Stimulated activated naive CD4-positive, alpha-beta T cell treated with Interleukin-2 at 50 U/mL for 16 hours (primary cell): Measurements from ENCODE around the gene PSME2.
A peak's percentile ranks its signal among the peaks of the same experiment; 100 is the strongest.

ENCODE experiments used
- DNase-seq: peaks from one replicate; lab custom pipeline; 2025; lab: John Stamatoyannopoulos, UW

Gene PSME2

DNA sequence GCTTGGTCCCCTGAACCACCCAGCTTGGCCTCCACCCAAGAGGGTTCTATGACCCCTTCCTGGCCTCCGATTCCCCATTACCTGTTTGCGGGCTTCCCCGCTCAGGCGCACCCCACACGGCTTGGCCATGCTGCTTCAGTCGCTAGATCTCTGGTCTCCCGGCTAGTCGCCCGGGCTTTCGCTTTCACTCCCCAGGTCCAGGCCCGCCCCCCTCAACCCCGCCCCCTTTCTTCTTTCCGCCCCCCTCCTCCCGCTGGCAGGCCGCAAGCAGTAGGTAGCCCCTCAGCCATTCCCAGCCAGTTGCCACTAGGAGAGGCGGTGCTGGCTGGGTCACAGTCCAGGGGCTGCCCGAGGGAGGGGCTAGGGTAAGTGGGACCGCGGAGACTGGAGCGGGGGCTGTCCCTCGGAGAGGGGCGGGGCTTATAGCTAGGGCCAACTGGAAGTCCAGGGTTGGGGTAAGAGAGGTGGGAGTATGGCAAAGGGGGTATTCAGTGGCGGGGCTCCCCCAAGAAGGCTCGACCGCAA, at the start of gene PSME2:
Gene PSME2 (minus strand): TSS at position 158 of the 525 bp plus-strand sequence. CDS start 29 bp downstream, at position 129.
- peak; percentile 86 for DNase-seq

DNA sequence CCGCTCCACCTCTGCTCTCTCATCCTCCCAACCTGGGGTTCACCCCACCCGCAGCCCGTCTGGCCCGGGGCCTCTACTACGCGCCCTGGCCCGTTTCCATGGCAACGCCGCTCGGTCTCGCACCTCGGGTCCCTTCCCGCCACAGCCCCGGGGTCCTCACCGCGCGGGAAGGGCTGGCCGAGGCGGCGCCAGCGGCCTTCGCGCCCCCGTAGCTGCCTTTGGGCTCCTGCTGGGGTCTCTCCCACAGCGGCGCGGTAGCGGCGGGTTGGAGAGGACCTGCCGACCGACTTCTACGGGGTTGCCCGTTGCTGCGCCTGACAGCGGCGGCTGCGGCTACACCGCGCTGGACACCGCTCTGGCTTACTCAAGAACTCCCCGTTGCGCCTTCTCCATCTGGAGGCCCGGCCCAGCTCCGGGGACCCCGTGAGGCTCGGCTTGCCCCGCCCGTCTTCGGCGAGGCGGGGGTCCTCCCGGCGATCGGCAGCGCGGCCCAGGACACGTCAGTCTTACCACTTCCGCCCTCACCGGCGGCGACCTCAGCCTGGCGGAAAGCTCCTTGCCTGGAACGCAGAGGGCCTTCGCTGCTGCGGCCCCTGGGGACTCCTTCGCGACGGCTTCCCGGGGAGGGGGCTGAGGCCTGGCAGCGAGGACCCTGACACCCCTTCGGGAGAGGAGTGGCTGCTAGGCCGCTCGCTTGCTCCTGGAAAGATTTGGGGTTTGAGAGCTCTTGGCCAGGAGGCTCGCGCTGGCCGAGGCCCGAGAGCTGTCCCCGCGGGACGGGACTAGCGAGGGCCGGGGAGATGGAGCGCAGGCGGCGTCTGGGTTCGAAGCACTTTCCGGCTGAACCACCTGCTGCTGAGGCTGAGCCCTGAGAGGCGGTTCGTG, 49.0 kb upstream of the PSME2 start, which contains the start of gene TM9SF1:
Gene TM9SF1 (minus strand): TSS at position 256 of the 885 bp plus-strand sequence. CDS start 422 bp downstream, outside the sequence.
- peak; percentile 87 for DNase-seq

- no peak for DNase-seq
These were observed 48.4 kb upstream of the PSME2 start for GRCh38 chr14:24194873-24195185.

GRCh38 chr14:24194186-24194872, 47.9 kb upstream of the PSME2 start:
- no peak for DNase-seq

DNA sequence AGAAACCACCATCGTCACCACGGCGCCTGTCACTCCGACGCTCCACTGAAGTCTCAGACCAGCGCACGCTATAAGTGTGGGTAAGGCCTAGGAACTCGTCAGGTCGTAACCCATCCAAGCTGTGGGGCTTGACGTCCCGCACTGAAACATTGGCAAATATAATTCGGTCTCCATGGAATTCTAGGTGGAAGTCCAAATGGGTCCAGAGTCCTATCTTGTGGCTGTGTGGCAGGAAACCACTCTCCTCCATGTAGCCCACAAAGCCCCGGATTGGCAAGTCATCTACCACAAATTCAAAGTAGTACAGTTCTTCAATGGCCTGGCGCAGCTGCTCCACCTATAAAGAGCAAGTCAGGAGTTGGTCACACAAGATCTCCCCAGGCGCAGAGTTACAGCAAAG, 46.5 kb upstream of the PSME2 start:
- no peak for DNase-seq

DNA sequence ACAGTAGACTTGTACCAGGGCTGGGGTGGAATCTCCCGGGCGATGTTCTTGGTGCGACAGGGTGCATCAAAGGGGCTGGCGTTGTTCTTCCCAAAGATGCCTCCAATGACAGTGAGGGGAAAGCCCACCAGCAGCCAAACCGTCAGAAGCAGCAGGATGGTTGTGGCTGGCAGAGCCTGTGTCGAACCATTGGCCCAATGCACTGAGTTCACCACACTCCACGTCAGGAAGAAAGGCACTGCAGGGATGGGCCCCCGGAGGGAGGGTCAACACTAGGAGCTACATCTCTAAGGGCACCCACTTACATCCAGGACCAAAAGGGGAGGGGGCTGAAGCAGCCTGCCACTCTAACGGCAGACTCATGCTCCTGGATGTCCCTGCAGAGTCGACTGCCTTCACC, 44.0 kb upstream of the PSME2 start:
- no peak for DNase-seq

GRCh38 chr14:24189460-24189859, 43.0 kb upstream of the PSME2 start:
- no peak for DNase-seq

- DNase-seq, result no peak
These were observed 42.6 kb upstream of the PSME2 start for GRCh38 chr14:24189059-24189375.

DNA sequence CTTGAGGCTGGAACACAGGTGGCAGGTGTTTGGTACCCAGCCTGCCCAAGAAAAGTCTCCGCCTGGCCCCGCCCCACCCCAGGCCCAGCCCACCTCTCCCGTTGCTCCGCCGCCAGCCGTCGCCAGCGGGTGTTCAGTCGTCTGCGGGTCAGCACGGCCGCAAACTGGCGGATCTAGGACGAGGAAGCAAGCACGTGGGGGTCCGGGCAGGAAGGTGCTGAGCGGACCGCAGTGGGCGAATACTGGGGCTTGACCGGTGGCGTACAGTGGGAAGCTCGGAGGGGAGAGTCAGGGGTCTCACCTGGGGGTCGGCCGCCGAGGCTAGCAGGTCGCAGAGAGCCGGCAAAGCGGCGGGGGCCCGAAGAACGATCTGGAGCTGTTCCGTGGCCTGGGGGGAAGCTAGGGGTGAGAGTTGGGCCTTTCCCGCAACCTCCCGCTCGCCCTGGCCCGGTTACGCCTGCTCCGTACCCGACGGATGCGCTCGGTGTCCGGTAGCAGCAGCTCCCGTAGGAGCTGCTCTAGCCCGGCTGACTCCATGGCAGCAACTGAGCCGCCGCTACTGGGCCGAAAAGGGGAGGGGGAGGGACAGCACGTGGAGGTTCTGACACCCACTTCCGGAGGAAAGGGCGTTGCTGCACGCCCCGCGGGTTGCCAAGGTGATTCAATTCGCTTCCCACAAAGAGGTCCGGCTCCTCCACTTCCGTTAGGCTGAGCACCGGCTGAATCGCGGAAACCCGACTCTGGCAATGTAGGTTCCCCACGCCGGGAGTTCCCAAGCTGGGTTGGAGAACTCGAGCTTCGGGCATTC, 42.0 kb upstream of the PSME2 start, which contains the start of gene IPO4:
Gene IPO4 (minus strand): TSS at position 566 of the 808 bp plus-strand sequence. CDS start 29 bp downstream, at position 537.
- DNase-seq, result peak; percentile 96

DNA sequence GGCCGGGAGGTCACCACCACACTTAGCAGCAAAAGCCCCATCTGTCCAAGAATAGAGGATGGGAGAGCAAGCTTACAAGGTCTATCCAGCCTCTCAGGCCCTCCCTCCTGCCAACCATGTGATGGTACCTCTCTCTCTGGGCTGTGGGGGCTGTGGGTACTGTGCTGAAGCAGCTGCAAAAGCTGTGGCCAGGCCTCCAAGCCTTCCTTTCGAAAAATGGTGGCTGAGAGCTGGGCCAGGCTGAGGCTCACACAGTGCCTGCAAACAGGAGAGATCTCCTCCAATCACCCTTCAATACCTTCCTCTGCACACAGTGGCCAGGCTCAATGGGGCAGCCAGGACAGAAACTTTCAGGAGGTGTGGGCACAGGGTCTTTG, 41.1 kb upstream of the PSME2 start:
- DNase-seq, result no peak

GRCh38 chr14:24186831-24187538, 40.6 kb upstream of the PSME2 start:
- no peak for DNase-seq

DNA sequence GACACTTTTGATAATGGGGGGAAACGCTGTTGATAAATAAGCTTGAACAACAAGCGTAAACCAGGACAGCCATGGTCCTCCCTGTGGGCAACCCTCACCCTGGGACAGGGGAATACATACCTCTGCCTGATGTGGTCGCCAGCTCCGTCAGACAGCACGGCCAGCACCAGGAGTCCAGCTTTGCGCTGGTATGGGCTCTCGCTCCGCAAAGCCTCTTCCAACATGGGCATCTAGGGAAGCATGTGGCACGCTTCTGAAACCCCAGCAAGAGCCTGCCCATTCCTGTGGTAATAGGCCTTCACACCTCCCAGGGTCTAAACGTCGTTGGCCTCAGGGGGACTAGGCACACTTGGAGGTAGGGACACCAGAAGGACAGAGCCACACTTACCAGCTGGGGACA, 39.3 kb upstream of the PSME2 start:
- DNase-seq, result no peak

- DNase-seq, result no peak
These were observed 38.6 kb upstream of the PSME2 start for GRCh38 chr14:24185026-24185425.

DNA sequence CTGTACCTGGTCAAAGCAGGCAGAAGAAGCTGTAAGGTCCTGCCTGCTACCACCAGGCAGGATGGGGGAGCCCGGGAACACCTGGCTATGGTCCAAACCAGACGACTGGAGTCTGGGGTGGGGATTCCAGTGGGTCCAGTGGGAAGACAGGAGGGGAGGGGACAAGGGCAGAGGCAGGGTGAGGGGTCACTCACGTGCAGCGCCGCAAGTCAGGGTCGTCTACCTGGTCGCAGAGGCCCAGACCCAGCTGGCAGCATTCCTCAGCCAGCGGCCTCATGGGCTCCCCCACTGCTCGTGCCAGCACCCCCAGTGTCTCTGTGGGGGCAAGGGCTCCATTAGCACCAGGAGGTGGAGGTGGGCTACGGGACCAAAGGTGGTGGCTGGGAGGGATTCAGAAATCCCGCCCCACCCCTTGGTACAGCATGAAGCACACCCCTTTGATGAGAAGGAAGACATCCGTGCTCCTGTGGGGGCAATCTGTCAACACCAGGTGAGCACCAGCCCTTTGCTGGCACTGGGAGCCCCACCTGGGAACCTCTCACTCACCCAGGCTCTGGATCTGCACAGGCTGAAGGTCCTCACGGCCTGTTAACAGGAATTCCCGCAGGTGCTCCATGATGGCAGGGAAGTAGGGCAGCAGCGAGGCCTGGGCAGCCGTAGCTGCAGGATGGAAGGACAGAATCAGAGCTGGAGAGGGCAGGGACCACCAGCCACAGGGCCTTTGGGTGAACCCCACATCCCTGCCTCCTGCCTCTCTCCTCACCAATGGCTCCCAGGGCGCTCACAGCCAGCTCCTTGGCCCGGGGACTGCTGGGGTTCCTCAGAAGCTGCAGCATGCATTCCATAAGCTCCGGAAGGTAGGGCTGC, 37.9 kb upstream of the PSME2 start:
- DNase-seq, result no peak

GRCh38 chr14:24183014-24183481, 36.6 kb upstream of the PSME2 start:
- DNase-seq, result no peak

DNA sequence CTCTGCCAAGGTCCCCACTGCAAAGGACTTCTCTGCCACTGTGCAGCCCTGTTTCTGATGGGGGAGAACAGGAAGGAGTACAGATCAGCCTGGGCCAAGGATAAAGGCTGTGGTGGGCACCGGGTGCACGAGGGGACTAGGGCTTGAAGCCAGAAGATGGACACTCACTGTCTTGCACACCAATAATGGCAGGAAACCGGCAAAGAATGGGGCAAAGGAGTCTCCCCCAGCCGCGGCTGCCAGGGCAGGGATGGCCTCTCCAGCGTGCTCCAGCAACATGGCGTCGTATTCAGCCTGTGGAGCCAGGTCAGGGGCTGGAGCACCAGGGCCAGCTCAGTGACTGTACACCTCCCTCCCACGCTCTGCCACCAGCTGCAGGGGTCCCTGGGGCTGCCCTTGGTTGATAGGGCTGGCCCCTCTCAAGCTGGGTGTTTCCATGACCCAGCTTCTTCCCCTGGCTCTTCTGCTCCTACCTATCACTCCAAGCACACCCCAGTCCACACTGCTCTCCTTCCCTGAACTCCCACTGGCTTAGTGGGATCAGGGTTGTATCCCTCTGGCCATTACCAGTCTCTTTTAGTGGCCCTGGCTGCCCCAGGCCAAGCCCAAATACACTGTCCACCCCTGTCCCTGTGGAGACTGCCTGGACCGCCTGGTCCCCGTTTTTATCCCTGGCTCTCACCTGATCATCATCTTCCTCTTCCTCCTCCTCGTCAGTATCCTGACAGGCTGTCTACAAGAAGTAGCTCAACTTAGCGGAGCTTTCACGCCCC, 35.9 kb upstream of the PSME2 start:
- DNase-seq, result no peak

DNA sequence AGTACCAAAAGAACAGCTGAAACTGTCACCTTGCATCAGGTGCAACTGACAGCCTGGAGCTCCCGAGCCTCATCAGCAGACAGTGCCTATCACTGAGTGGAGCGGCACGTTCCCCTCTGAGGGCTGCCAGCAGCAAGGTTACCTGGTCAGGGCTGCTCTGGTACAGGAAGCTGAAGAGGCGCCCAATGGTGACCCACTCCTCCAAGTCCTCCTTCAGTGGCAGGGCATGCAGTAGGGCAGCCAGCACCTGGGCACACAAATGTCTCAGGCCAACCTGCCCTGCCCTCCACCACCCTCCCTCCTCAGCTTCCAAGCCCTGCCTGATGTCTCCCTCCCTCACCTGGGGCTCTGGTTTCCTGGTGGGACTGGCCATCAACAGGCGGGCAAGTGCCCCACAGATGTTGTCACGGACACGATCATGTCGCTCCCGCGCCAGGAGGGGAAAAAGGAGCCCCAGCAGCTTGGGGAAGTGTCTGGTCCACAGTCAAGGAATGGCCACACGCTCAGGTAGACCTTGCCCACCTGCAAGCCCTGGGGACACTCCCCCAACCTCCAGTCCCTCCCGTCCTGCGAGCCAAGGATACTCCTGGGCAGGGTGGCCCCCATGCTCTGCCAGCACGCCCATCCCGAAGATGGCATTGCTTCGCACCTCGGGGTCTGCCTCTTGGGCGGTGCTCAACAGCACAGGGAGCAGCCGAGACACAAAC, 35.1 kb upstream of the PSME2 start:
- DNase-seq, result no peak

DNA sequence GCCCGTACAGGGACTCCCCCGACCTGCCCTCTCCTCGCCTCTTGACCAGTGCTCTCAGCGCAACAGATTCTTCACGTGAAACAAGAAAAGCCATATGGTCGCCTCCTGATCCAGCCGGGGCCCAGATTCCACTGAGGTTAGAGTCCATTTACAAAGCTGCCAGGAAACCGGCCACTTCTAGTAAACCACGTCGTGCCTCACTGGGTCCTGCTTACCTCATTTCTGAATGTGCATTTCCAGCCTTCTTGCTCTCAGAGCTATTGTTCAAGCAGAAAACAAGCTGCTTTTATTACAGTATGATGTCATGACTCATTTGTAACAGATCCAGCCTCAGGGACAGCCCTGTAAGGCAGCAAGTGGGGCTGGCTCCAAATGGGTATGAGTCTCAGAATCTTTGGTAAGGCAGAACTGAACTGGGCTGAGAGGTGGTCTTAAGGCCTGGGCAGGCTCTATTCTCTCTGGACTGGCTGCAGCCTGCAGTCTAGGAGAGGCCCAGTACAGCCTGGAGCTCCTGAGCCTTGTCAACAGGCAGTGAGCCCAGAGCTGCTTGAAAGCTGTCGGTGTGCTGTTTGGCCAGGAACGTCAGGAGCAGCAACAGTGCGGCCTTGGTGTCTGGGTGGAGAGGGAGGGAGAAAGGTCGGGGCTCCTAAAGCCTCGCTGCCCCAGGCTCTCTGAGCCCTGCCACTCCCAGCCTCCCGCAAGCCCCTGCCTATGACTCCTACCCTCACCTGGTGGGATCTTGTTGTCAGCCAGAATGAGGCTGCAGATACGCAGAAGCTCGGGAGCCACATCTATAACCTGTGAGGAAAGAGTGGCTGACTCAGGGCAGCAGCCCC, 33.8 kb upstream of the PSME2 start:
- DNase-seq, result no peak
